SK-N-SH treated with all-trans-retinoic acid at 6 μM for 48 hours (cell line): Measurements from ENCODE around the gene ONECUT3.

Source experiments
- BACH2 ChIP-seq: fragments of 250-450 bp; sonication (Bioruptor Pico); IDR thresholded peaks from 2 replicates; pipeline ENCODE4 v1.9.0; 2021; ENCODE audit warnings: mild to moderate bottlenecking, borderline replicate concordance
- CREB5 ChIP-seq: fragments of 250-450 bp; sonication (Bioruptor Pico); IDR thresholded peaks from 2 replicates; pipeline ENCODE4 v1.5.1; 2020; ENCODE audit warnings: low read depth, mild to moderate bottlenecking, moderate library complexity
- PATZ1 ChIP-seq: fragments of 250-450 bp; sonication (Bioruptor Pico); IDR thresholded peaks from 2 replicates; pipeline ENCODE4 v1.8.0; 2020; ENCODE audit warnings: mild to moderate bottlenecking, moderate library complexity, borderline replicate concordance
- SNAI2 ChIP-seq: fragments of 250-450 bp; sonication (Bioruptor Pico); IDR thresholded peaks from 2 replicates; pipeline ENCODE4 v1.5.0; 2020; ENCODE audit warnings: mild to moderate bottlenecking, moderate library complexity
- TCF4 ChIP-seq: fragments of 250-450 bp; sonication (Bioruptor Pico); IDR thresholded peaks from 2 replicates; pipeline ENCODE4 v1.8.0; 2021; ENCODE audit warnings: mild to moderate bottlenecking, moderate library complexity, borderline replicate concordance
- TOX ChIP-seq: fragments of 250-450 bp; sonication (Bioruptor Pico); IDR thresholded peaks from 2 replicates; pipeline ENCODE4 v1.8.0; 2021; ENCODE audit warnings: mild to moderate bottlenecking, moderate library complexity, borderline replicate concordance

GRCh38 chr19:1806184-1807029 is 53.1 kb downstream of the ONECUT3 start:
- TF ChIP-seq PATZ1 (CRISPR knock-in tag) (no peak), CREB5 (CRISPR knock-in tag) (no peak), TCF4 (CRISPR knock-in tag) (no peak), TOX (no peak), SNAI2 (no peak), BACH2 (CRISPR knock-in tag) (no peak)
